GM12801 (cell line): ENCODE data around the gene ACTRT2.

Experiments
- TF ChIP-seq, protein P1 (sequence below): IDR thresholded peaks from one replicate; pipeline ENCODE4 v1.5.1; 2011; ENCODE audit warnings: control low read depth; ENCODE audit not compliant: insufficient read length; ENCODE audit errors: extremely low read depth

The ACTRT2 gene

DNA sequence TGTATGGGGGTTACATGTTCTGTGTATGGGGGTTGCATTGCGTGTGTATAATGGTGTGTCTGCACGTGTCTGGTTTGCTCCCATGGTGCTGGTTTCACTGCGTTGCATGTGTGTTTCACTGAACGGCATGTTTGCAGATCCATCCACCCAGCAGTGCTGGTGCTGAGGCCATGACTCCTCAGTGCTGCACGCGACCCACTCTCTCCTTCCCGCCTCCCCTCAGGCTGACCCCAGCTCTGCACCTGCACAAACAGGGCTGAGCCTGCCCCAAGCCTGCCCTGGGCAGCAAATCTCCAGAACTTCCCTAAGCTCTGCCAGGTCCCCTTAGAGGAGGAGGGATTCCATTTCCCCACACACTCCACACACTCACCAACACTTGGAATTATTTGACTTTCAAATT lies 18.7 kb downstream of the ACTRT2 start:
- TF ChIP-seq, protein P1, sequence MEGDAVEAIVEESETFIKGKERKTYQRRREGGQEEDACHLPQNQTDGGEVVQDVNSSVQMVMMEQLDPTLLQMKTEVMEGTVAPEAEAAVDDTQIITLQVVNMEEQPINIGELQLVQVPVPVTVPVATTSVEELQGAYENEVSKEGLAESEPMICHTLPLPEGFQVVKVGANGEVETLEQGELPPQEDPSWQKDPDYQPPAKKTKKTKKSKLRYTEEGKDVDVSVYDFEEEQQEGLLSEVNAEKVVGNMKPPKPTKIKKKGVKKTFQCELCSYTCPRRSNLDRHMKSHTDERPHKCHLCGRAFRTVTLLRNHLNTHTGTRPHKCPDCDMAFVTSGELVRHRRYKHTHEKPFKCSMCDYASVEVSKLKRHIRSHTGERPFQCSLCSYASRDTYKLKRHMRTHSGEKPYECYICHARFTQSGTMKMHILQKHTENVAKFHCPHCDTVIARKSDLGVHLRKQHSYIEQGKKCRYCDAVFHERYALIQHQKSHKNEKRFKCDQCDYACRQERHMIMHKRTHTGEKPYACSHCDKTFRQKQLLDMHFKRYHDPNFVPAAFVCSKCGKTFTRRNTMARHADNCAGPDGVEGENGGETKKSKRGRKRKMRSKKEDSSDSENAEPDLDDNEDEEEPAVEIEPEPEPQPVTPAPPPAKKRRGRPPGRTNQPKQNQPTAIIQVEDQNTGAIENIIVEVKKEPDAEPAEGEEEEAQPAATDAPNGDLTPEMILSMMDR = no peak

DNA sequence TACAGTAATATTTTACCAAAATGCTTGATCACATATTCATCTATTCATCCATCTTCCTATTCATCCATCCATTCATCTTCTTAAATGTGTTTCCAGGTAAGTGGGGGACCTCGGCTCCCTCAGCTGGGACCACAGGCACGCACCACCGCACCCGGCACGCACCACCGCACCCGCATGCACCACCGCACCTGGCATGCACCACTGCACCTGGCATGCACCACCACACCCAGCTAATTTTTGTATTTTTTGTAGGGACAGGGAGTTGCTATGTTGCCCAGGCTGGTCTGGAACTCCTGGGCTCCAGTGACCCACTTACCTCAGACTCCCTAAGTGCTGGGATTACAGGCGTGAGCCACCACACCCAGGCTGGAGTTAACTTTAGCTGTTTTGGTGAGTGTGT lies 21.2 kb downstream of the ACTRT2 start:
- TF ChIP-seq, protein P1 = no peak

DNA sequence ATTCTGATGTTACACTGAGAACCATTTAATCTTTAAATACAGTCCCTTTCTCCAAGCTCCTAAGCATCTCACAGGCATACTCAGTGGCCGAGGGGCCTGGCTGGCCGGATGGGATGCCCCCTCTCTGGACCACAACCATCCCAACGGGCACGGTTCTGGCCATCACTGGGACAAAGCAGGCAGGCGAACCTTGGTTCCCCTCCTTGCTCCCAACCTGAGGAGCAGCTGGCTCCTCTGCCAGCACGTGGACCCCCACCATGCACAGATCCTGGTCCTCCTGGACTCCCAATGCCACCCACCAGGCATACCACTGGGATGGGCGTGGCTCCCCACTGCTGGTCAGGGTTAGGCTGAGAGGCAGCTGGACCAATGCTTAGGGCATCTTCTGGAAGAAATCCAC lies 27.9 kb downstream of the ACTRT2 start:
- TF ChIP-seq, protein P1 = no peak

DNA sequence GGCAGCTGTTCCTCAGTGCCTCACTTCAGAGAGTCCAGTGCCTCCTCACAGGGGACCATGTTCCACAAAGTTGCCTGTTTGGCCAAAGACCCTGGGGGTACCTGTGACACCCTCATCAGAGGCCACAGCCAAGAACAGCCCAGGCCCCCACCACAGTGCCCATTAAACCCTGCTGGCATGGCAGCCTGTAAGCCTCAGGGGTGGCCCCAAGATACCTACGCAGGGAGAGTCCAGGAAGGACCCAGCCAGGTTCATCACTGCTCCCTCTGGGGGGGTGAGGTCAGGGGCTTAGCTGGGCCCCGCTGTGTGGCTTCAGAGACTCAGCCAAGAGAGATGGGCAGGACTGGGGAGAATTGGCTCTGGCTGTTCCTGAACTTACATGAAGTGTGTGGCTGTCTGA lies 28.6 kb downstream of the ACTRT2 start:
- TF ChIP-seq, protein P1 = no peak

DNA sequence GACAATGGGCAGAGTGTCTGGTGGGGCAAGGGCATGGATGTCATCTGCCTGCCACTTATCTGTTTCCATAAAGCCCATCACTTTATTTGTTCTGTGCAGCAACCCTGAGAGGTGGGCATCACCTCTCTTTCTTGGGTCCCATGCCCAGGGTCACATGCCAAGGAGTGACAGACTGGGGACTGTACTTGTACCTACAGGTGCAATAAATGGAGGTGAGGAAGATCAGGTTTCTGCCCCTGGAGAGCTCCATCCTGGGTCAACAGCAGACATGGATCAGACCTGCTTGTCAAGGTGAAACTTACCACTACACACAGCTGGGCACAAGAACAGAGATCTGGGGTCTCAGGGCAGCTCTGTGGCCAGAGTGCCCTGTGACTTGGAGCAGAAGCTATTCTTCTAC lies 29.3 kb downstream of the ACTRT2 start:
- TF ChIP-seq, protein P1 = no peak

DNA sequence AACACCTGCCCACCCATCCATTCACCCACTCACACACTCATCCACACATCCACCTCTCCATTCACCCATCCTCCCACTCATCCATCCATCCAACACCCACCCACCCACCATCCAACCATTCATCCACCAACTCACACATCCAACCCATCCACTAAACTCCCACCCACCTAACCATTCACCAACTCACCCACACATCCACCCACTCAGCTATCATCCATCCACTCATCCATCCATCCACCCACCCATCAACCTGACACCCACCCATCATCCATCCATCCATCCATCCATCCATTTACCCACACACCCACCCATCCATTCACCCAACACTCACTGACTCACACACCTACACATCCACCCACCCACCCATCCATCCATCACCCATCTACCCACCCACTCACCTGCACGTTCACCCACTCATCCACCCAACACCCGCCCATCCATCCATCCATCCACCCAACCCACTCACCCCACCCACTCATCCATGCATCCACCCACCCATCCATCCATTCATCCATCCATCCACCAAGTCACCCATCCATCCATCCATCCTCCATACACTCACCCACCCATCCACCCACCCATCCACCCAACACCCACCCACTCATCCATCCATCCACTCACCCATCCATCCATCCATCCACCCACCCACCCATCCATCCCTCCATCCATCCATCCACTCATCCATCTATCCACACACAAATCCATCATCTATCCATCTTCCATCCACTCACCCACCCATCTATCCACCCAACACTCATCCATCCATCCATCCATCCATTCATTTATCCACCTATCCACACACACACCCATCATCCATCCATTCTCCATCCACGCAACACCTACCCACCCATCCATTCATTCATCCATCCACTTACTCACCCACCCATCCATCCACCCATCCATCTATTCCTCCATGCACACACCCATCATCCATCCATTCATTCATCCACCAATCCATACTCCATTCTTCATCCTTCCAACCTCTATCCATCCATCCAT lies 30.3 kb downstream of the ACTRT2 start:
- TF ChIP-seq, protein P1 = no peak

DNA sequence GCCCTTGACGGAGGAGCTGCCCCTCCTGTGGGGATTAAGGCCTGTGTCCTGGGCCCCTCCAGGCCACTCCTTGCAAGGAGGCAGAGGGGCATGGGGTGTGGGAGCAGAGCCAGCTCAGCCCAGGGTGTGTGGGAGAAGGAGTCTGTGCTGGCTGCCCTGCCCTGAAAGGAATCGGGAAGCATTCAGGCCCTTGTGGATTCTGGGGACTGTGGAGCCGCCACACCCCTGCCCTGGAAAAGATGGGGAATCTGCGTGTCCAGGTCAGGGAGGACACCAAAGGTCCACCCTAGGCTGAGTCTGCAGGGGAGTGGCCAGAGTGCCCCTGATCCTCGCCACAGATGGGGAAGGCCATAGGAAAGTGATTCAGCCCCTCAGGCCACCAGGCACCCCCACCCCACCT lies 31.2 kb downstream of the ACTRT2 start:
- TF ChIP-seq, protein P1 = no peak
